GM11168 (cell line): ENCODE measurements around the gene IGF2.

Experiments
- in situ Hi-C: fragments of 300-500 bp; cut with MboI; formaldehyde crosslinking; loops from one replicate; pipeline ENCODE4 v1.12.0; 2022; ENCODE audit warnings: low sequenced_read_pairs; ENCODE audit not compliant: unreplicated experiment

The IGF2 gene

DNA sequence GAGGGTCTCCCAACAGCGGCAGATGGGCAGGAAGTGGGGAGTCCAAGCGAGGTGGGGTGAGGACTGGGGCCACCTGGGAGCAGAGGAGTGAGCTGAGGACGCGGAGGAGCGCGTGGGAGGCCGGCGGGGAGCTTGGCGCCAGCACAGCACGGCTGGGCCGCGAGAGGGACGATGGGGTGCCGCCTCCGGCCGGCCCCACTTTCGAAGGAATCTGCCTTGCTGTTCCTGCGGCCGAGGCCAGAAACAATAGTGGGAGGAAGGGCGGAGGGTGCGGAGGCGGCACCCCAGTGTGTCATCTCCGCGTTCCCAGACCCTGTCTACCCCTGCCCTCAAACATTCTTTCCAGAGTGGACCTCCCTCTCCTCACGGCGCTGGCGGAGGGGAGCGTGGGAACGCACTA is 16.3 kb upstream of the IGF2 start:
- in situ Hi-C loops: no loop called here

DNA sequence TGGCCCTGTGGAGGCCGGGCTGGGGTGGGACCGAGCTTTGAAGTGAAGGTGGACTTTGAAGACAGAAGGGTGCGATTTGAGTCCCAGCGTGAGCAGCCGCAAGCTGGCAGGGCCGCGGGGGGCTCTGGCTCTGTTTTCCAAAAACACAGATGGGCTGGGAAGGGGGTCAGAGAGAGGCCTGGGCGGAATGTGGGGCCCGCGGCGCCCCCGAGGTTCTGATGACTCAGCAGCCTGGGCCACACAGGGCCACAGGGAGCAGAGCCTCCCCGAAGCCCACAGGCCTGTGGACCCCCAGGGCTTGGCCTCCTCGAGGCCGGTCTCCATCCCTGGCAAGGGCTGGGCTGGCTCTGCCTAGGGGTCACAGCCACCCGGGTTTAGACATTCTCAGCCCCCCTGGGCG is 15.7 kb upstream of the IGF2 start:
- in situ Hi-C loops: no loop called here

DNA sequence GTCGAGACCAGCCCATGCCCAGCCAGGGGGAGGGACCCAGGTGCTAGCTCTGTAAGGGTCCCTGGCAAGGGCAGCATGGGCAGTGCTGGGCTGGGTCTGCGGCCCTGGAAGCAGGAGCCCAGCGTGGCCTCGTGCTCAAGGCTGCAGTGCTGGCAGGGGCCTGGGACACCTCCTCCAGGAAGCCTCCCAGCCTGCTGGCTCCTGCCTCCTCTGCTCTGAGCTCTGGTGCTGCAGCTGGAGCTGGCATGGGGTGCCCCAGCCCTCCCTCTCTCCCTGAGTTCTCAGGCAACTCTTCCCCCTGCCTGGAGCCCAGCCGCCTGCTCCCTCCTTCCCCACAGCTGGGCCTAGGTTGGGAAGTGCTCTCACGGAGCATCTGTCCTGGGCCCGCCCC is 15.0 kb upstream of the IGF2 start:
- in situ Hi-C loops: no loop called here

DNA sequence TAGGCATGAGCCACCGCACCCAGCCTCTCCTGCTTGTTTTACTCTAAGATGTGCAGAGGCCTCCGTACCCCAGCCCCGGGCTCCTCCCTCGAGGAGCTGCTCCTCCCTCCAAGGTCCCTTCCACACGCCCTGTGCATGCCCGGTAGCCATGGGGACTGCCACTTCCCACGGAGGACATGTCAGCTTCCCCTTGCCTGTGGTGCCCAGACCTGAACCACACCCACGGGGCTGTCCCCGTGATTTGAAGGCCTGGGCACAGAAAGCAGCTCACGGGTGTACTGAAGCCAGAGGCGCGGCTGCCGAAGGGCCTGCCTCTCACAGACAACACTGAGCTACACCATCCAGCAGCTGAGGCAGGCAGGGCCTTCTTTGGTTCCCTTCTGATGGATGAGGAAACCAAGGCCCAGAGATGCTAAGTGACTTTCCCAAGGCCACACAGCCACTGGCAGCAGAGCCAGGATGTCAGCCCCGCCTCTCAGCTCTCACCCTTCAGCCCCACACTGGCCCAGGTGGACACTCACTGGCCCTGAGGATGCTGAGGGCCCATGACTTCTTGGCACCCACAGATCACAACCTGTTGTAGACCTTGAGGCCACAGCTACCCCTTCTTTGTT is 14.5 kb upstream of the IGF2 start:
- in situ Hi-C loops: no loop called here

DNA sequence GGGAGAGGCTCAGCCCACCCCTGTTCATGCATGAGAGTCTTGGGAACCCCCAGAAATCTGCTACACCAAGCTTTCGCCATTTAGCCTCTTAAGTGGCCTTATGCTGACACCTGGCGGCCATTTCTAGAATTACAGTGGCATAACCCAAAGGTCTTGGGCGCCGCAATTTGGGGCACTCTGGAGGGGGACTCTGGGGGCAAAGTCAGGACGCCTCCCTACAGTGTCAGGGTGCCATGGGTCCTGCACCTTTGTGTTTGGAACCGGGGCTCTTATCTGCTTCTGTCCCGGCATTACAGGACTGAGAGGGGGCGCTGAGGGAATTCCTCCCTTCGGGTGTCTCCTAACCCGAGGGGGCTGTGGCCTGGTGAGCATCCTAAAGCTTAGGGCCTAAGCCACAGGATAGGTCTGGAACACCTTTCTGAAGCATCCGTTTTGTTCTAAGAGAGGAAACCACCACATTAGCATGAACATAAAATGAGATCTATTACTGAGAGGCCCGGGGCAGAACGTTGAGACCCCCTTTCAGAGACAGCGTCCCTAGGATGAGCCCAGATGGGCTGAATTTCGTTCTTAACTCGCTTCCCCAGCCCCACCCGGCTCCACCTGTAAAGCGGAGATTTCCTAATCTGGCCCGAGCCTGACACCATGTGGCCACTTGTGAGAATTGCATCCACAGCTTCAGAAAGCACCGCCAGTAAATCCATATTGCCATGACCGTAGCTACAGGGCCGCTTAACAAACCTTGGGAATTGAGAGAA is 12.5 kb upstream of the IGF2 start:
- in situ Hi-C loops: no loop called here

DNA sequence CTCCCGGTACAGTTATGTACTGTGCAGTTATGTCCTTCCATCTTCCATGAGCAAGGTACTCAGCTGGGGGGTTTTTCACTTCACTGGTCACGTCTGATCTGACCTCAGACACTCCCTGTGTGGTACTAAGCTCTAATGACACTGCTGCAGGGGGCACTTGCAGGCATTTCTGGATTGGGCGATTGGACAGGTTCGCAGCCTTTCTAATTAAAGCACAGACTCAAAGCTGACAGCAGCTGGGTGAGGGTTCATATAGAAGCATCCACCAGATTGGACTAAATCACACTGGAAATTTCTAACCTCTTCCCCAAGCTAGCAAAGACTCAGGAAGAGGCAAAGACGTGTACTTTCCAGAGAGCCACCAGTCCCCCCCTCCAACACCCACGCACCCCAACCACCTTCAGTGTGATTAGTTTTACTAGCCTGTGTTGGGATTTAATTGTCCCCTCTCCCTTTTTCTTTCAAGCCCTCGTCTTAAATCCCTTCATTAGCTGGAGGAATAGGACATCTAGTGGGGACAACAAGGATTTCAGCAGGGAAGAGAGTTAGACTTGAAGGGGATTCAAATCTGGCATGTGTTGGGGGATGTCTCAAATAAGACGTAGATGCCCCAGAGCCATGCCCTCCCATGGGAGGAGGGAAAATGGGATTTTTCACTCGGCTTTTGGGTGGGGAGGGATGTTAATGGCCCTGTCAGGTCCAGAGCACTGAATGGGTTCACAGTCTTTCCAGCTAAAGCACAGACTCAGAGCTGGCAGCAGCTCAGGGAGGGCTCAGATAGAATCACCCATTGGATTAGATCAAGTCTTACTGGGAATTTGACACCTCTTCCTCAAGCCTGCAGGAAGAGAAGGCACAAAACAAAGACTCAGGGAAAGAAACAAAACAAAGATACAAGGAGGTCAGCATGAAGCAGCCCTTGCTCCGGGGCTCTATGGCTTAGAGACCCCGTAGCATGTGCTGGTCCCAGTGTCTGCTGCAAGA is 11.0 kb upstream of the IGF2 start:
- in situ Hi-C loops: no loop called here

DNA sequence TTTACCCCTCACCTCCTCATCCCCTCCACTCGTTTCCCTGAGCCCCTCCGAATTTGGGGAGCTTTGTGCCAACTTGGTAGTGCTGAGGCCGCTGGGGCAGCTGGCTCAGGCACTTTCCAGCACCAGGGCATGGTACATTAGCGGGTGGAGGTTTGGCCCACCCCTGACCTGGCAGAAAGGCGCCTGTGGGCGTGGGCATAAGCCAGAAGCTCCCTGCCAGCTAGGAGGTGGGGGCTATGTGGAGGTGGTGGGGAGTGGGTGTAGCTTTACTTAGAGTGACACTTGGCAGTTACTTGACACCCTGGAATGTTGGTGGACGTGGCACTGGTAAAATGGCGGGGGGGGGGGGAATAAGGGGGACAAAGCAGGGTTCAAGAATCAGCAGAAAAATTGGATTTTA is 10.3 kb upstream of the IGF2 start:
- in situ Hi-C loops: no loop called here

DNA sequence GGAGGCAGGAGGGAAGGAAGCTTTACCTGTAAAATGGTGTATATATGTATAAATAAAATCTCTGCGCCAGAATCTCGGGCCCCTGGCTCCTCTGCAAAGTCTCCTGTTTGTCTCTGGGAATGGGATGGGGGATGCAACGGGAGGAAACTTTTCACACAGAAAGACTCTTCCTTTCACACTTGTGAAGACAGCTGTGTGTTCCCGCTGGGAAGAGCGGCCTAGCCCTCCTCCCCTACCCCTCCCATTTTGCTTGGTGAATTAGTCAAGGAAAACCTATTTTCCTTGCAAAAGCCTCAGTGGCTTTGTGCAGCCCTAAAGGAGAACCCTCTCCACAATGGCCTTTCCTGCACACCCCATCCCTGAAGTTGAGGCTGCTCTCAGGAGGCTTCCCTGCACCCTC is 9.4 kb upstream of the IGF2 start:
- in situ Hi-C loops: no loop called here

DNA sequence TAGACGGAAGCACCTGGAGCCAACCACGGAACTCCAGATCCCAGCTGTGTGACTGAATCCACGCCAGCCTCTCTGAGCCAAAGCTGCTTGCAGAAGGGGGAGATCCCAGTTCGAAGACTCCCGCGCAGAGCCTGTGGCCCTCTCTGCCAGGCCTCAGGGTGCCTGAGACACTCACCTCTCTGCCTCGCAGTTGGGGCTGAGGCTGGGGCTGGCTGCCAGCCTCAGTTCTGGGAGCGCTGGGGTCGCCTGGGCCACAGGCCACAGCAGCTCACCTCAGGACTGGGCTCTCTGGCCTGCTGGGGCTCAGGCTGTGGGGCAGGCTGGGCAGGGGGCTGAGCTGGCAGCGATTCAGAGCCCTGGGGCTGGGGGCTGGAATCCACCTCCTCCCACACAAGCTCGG is 8.2 kb upstream of the IGF2 start:
- in situ Hi-C loops: no loop called here

DNA sequence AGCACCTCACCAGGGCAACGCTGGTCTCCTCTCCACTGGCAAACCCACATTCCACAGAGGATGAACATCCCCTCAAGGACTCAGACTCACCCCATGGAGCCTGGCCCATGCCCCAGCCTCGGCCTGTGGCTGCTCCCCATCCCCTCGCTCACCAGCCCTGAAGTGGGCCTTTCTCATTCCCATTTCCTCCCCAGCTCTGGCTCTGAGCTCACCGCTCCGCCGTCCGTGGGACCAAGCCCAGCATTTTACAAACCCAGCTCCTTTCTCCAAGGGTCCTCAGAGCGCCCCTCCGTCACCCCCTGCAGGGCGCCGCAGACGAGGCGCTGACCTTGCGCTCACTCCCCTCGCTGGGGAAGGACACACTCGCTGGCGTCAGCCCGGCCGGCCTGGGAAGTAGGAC is 6.9 kb upstream of the IGF2 start:
- in situ Hi-C loops: no loop called here

DNA sequence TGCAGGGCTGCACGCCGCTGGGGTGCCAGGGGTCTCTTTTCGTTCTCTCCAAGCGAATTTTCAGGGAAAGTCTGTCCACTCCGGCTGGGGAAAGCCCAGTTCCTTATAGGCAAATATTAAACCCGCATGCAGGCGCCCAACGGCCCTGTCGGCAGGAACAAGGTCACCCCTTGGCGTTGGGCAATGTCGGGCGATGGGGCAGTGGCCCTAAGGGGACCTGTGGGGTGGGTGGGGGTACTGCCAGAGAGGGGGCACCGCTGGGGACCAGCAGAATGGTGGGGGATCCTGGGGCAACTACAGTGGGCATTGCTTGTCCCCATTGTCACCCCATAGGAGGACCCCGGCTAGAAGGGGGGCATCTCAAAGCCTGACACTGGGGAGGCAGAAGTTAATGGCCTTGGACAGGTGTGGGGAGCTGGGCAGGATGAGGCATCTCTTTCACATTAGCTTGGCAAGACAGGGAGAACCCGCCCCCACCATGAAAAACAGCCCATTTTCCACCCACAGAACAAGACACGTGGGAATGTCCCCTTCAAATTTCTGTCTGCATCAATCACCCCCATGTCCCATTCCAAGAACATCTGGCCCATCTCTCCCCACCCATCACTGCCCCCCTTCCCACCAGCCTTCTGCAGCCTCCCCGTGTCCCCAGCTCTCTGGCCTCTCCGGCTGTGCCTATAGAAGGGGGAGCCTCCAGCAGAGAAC is 5.5 kb upstream of the IGF2 start:
- in situ Hi-C loops: loop anchor here (5.0 kb wide), 1 partner anchor 452 kb away; no protein-coding TSS in a partner anchor

DNA sequence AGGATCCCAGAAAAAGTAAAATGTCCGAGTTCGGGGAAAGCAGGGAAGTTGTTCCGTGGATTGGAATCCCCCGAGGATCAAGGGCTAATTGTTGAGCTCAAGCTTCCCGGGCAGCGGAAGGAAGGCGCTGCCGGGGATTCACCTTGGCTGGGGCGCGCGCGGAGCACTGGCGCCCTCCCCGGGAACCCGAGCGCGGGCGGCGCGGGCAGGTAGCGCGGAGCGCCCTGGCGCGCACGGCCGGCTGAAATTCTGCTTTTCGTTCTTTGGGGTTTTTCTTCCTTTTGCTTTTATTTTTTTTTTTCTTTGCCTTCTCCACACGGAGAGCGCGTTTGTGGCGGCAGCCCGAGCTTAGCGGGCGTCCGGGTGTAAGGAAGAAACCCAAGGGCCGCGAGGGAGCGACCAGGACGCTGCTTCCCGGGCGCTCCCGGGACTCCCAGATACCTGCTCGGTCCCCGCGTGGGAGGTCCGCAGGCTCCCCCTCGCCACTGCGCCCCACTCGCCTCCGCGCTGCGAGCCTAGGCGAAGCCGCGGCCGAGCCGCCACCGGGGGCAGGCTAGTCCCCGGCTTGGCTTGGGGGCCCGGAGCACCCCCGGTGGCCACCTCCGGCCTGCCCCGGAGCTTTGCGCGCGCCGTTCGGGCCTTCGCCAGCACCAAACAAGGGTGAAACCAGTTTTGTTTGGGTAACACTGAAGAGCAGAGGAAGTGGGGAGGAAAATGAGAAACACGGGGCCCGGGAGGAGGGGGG is 4.8 kb upstream of the IGF2 start:
- in situ Hi-C loops: loop anchor here (5.0 kb wide), 1 partner anchor 452 kb away; no protein-coding TSS in a partner anchor

DNA sequence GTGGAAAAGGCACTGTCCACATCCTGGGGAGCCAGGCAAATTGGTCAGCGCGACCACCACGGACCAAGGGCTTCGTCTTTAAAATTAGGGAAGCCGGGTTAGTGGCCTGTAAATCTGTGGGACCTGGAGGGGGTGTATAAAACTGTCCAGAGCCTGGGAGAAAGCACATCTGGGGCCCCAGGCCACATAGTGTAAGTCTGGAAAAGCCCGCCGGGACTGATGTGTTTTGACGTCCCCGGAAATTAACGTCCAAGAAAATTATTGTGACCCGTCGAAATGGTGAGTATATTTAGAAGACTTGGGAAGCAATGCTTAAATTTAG is 4.2 kb upstream of the IGF2 start:
- in situ Hi-C loops: loop anchor here (5.0 kb wide), 1 partner anchor 451 kb away; no protein-coding TSS in a partner anchor

DNA sequence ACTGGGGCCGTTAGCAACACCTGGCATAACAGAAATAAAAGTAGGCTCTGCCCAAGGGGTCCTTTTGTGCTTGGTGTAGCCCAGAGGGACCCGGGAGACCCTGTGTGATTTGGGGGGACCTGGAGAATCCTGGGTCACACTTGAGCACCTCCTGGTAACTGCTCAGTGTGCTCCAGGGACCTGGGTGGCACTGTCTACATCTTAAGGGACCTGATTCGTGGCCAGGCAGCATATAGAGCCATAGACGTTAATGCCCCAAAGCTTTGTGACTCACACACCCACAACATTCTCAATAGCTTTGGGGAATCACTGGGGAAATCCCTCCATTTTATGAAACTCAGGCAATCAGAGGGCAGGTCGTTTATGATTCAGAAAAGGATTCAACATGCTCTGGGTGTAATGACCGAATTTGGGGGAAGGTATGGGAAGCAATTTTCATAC is 3.6 kb upstream of the IGF2 start:
- in situ Hi-C loops: loop anchor here (5.0 kb wide), 1 partner anchor 450 kb away; no protein-coding TSS in a partner anchor

DNA sequence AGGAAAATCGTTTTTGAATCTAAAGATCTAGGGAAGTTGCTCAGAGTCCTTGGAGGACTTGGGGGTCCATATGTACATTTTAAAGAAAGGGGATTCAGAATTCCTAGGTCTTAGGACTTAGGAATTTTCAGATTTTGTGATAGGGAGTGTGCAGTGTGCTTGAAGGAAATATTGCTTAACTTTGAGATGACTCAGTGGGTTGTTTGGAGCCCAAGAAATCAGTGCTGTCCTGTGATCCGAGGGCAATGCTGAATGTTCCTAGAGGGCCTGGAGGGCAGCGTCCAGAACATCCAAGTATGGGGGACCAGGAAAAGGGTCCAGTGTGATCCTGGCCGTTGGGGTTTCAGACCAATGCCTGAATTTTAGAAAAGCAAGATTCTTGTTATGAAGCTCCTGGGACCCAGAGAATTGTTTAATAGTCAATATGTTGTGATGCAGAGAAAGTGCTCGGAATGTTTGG is 3.1 kb upstream of the IGF2 start:
- in situ Hi-C loops: loop anchor here (5.0 kb wide), 1 partner anchor 450 kb away; no protein-coding TSS in a partner anchor

DNA sequence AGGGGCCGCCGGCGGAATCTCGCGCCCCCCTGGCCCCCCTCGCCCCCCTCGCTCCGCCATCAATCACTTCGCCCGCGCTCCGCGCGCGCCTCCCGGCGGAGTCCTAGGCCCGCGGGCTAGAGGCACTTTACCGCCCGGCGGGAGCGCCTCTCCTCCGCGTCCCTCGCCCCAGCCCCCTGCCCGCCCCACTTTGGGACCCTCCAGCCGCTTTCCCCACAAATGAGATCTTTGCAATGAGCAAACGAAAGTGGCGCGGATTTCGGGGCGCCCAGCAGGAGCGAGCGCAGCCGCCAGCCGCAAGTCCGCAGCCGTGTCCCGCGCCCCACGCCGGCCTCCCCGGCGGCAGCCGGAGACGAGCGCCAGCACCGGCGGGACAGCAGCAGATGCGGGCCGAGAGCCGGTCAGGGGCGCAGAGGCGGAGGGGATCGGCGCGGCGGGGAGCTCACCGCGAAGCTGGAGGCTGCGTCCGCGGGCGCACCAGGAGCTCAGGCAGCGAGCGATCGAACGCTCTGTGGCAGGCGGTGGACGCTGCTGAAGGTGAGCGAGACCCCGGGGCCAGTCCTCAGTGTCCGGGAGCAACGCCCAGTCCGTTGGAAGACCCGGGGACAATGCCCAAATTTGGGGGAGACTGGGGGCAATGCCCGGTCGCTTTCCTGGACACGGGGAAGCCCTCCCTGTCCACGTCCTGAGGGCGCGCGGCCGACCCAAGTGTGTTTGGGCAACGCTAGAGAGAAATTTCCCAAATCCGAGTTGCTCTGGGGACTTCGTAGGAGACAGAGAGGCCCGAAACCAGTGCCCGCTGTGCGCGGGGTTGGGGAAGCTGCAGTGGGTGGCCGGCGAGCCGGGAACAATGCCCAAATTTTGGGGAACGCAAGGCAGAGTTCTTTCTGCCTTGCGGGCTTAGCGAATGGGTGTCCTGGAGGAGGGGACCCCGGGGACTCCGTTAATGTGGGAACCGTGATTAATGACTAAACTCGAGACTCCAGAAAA is 1.5 kb upstream of the IGF2 start:
- in situ Hi-C loops: loop anchor here (5.0 kb wide), 1 partner anchor 448 kb away; no protein-coding TSS in a partner anchor

DNA sequence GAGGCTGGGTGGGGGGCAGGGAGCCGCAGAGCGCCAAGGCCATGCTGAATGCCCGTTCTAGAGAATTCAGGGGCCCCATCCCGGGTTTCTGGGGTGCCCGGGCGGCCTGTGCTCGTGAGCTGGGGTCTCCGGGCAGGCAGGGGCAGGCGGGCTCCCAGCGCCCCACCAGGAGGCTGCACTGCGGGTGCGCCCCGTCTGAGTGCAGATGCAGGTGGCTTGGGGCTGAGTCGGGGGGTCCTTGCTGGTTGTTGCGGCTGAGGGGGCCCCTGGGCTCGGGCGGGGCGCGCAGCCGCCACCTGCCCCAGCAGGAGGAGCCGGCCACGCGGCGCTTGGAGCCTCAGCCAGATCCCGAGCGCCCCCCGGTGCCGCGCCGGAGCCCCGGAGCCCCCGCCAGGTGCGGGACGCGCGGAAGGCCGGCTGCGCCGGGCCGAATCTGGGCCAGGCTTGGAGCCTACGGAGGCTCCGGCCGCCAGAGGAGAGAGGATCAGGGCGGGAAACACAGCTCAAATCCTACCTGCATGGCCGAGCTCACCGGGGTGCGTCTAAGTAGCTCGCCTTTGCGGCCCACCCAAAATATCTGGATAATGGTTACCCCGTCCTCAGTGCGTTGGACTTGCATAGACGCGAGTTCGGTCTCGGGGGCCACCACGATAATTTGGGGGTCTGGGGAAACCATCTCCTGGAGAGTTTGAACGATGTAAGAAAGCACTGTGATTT is 590 bp upstream of the IGF2 start:
- in situ Hi-C loops: loop anchor here (5.0 kb wide), 1 partner anchor 447 kb away; no protein-coding TSS in a partner anchor
